Hepatocyte (in vitro differentiated cells): ENCODE measurements around the gene WDFY2.

Source experiments
- CTCF ChIP-seq: fragments of 200-600 bp; sonication (generic); IDR thresholded peaks from 2 replicates; pipeline ENCODE4 v1.5.1; 2016; ENCODE audit warnings: antibody characterized with exemption, mild to moderate bottlenecking; ENCODE audit not compliant: poor library complexity
- EZH2 ChIP-seq: fragments of 200-600 bp; sonication (generic); IDR thresholded peaks from 2 replicates; pipeline ENCODE4 v1.6.1; 2016; ENCODE audit warnings: antibody characterized with exemption, mild to moderate bottlenecking, borderline replicate concordance
- EZH2phosphoT487 ChIP-seq: fragments of 200-600 bp; sonication (generic); IDR thresholded peaks from one replicate; pipeline ENCODE4 v1.6.1; 2018; ENCODE audit warnings: antibody characterized with exemption, mild to moderate bottlenecking, low read depth, moderate library complexity; ENCODE audit not compliant: unreplicated experiment, severe bottlenecking

DNA sequence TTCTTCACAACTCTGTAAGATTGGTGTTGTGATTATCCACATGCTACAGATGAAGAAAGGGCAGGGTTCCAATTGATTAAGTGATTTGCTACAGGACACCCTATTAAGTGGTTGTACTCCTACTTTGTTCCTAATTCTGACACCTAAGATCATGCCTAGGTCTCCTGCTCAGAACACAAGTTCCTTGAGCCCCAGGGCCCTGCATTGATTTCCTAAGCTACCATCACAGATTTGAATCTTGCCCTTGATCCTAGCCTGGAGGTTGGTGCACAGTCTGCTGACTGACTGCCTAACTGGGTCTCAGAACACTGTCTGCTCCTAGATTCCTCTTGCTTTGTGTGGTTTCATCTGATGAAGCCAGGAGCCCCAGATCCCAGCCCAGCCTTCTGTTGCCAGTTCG lies 19.6 kb upstream of the WDFY2 start:
- TF ChIP-seq EZH2, result no peak
- no peak for TF ChIP-seq CTCF
- TF ChIP-seq EZH2phosphoT487, result no peak
